ENCODE data around the gene CDC26. TPM values are rescaled to one million over a fixed set of nuclear protein-coding genes. Genes with fewer than 3 reads are reported as not detected.
"Not testable (repeated sequence)": the region's sequence is repeated elsewhere in the genome, so short reads cannot be mapped to it uniquely, and the experiment has no call there.

The CDC26 gene
- total RNA-seq, 1 donor from 2014 or later: 27.7 TPM

- DNase-seq (ENCODE audit: low spot score in 2 of 2, unreplicated experiment in 2 of 2): no peak
- Mint-ChIP-seq H3K9me3 (no peaks in the 10 kb centered on the region), H3K4me3 (no peak overlapping the region), H3K36me3 (peaks cover 24% of the 10 kb centered on the region), H3K27ac (no peak overlapping the region), H3K27me3 (ENCODE audit: low read depth) (no peaks in the 10 kb centered on the region), H3K4me1 (no peaks in the 10 kb centered on the region)
- no peak for TF ChIP-seq CTCF (IDR thresholded peaks at IDR 0.05; ENCODE audit: unreplicated experiment)
Observed at GRCh38 chr9:113258282-113258681, 17.1 kb downstream of the CDC26 start.

GRCh38 chr9:113257863-113258262, 17.5 kb downstream of the CDC26 start:
- H3K9me3 Mint-ChIP-seq: no peaks in the 10 kb centered on the region
- H3K36me3 Mint-ChIP-seq: peaks cover 26% of the 10 kb centered on the region
- DNase-seq (ENCODE audit: low spot score in 2 of 2, unreplicated experiment in 2 of 2): no peak
- no peak for TF ChIP-seq CTCF (IDR thresholded peaks at IDR 0.05; ENCODE audit: unreplicated experiment)
- H3K27ac Mint-ChIP-seq: no peak overlapping the region
- no peaks in the 10 kb centered on the region for H3K4me1 Mint-ChIP-seq
- no peaks in the 10 kb centered on the region for H3K27me3 Mint-ChIP-seq (ENCODE audit: low read depth)
- H3K4me3 Mint-ChIP-seq: no peak overlapping the region

- H3K9me3 Mint-ChIP-seq: peaks cover 3% of the 10 kb centered on the region
- H3K27me3 Mint-ChIP-seq (ENCODE audit: low read depth): no peaks in the 10 kb centered on the region
- H3K4me1 Mint-ChIP-seq: no peaks in the 10 kb centered on the region
- peaks cover 26% of the 10 kb centered on the region for H3K36me3 Mint-ChIP-seq
- TF ChIP-seq CTCF (IDR thresholded peaks at IDR 0.05; ENCODE audit: unreplicated experiment): no peak
- DNase-seq (ENCODE audit: low spot score in 2 of 2, unreplicated experiment in 2 of 2): no peak
- no peak overlapping the region for H3K4me3 Mint-ChIP-seq
- no peak overlapping the region for H3K27ac Mint-ChIP-seq
Observed at GRCh38 chr9:113255438-113255837, 19.9 kb downstream of the CDC26 start.

GRCh38 chr9:113254991-113255390, 20.4 kb downstream of the CDC26 start:
- no peak for TF ChIP-seq CTCF (IDR thresholded peaks at IDR 0.05; ENCODE audit: unreplicated experiment)
- H3K9me3 Mint-ChIP-seq: peaks cover 3% of the 10 kb centered on the region
- no peaks in the 10 kb centered on the region for H3K27me3 Mint-ChIP-seq (ENCODE audit: low read depth)

GRCh38 chr9:113250807-113251206, 24.6 kb downstream of the CDC26 start:
- Mint-ChIP-seq H3K4me1 (peaks cover 1% of the 10 kb centered on the region), H3K4me3 (no peak overlapping the region), H3K27ac (no peak overlapping the region), H3K27me3 (ENCODE audit: low read depth) (no peaks in the 10 kb centered on the region), H3K36me3 (peaks cover 12% of the 10 kb centered on the region), H3K9me3 (peaks cover 7% of the 10 kb centered on the region)
- no peak for DNase-seq (ENCODE audit: low spot score in 2 of 2, unreplicated experiment in 2 of 2)
- no peak for TF ChIP-seq CTCF (IDR thresholded peaks at IDR 0.05; ENCODE audit: unreplicated experiment)

More at GRCh38 chr9:113254991-113255390, 20.4 kb downstream of the CDC26 start:
- Mint-ChIP-seq H3K4me3 (no peak overlapping the region), H3K27ac (no peak overlapping the region), H3K4me1 (no peaks in the 10 kb centered on the region), H3K36me3 (peaks cover 22% of the 10 kb centered on the region)
- DNase-seq (ENCODE audit: low spot score in 2 of 2, unreplicated experiment in 2 of 2): no peak

- H3K4me3 Mint-ChIP-seq; H3K27me3 Mint-ChIP-seq (ENCODE audit: low read depth); DNase-seq (ENCODE audit: low spot score in 2 of 2, unreplicated experiment in 2 of 2); H3K4me1 Mint-ChIP-seq; H3K27ac Mint-ChIP-seq; H3K9me3 Mint-ChIP-seq: not testable (repeated sequence)
- peaks cover 12% of the 10 kb centered on the region for H3K36me3 Mint-ChIP-seq
Observed at GRCh38 chr9:113249661-113250060, 25.7 kb downstream of the CDC26 start.

All from mesothelial cell of epicardium (in vitro differentiated cells).